NCI-H2081 treated with DMSO at 0.1 percent for 48 hours (cell line): ENCODE measurements around the gene JARID2.

Source experiments
- DNase-seq: peaks from one replicate; lab custom pipeline; 2025; lab: John Stamatoyannopoulos, UW

Gene JARID2

DNA sequence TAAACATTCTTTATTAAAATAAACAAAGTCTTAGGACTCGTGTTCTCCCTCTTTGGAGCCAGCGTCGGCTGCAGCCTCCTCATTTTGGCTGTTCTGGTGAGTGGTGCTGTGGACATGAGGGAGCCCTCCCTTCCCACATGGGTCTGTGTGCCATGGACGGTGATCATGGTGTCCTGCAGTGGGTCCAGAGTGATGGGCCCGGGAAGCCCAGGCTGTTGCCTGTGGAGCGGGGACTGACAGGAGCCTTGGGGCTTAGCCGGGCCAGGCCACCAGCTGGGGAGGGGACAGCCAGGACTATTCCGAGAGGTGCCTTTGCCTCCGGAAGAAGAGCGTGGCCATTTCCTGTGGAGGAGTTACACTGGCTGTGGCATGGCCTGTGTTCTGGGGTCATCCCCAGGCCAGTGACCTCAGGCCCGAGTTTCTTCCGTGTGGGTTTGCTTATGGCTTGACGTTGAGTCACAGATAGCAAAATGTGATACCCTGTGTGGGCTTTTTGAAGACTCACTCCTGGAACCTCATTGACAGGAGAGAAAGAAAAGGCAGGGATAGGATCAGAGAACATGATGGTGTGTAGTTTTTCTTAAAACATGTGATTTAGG lies 263.6 kb downstream of the JARID2 start:
- no peak for DNase-seq

DNA sequence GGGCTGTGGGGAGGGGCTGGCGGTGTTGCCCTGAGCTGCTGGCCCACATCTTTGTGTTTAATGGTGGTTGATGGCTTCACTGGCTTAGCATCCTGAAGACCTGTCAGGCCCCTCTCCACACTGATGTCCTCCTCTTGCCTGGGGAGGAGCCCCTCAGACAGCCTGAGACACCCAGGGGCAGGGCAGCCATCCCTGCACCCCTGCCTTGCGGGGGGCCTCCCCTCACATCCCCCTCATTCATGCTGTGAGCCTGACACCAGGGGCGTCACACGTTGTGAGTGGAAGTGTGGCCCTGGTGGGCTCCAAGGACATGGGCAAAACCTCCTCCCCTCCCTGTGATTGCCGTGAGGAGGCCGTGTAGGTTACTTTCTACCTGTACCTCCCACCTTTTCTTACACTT lies 264.3 kb downstream of the JARID2 start:
- no peak for DNase-seq

DNA sequence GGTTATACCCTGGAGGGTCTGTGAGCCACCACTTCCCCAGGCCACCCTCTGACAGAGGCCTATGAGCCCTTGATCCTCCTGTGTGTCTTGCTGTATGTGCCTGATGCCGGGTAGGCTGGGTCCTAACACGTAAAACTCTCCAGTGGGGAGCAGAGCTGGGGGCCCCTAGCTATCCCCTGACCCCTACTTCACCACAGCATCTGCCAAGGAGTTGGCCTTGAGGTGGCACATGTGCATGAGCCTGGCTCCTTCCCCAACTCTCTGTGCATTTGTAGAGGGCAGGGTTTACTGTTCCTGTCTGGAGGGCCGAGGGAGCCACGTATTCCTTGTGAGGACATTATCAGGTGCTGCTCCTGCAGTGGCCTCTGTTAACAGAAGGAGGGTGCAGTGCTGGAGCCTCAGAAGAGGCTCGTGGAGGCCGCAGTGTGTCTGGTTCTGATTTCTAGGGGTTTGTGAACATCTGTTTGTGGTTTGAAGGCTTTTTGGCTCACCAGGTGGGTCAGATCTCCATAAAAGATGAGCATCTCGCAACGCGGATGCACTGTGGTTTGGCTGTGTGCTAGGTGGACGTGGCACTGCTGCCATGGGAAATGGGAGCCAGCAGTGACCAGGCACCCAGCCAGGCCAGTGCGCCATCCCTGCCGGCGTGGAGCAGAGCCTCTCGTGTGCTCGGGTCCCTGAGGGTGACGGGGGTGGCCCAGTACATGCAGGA lies 264.8 kb downstream of the JARID2 start:
- no peak for DNase-seq

DNA sequence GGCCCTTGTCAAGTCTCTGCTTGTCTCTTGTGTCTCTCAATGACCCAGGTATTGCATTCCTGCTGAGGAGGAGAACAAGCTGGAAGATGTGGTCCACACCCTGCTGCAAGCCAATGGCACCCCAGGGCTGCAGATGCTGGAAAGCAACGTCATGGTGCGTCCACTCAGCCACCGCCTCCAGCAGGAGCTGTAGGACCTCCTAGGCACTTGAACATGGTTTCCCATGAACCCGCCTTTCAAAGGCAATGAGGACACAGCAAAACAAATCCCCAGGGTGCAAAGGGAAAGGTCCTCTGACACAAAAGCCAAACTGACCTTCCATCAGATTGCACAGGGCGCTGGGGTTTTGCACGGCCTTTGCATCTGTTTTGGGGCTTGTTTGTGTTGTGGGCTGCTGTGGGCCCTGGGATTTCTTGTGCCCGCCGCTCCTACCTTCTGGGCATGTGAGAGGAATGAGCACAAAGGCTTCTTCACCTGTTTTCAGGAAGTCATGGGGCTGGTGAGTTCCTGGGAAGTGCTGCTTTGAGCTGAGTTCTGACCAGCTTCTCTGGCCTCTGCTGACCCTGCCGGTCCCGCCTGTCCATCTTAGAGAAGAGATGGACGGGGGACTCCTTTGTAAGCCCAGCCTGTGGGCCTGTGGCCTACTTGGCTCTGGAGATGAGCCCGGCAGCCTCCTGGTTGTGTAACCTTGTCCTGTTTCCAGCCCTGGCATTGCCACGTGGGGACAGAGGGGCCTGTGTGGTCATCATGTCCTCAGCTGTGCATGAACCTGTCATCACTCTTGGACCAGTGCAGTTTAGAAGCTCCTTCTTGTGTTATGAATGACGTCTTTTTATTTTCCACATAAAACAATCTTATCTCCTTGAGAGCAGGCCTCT lies 265.6 kb downstream of the JARID2 start:
- DNase-seq: no peak

DNA sequence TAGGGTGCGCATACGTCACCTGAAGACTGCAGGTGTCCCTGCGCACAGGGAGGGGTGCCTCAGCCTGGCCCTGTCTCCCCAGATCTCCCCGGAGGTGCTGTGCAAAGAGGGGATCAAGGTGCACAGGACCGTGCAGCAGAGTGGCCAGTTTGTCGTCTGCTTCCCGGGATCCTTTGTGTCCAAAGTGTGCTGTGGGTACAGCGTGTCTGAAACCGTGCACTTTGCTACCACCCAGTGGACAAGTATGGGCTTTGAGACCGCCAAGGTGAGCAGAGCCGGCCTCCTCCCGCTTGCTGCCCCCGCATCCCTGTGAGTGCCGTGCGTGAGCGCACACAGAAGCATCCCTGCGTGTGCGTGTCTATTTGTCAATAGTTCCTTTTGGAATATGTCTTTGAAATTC lies 266.3 kb downstream of the JARID2 start:
- DNase-seq: no peak

DNA sequence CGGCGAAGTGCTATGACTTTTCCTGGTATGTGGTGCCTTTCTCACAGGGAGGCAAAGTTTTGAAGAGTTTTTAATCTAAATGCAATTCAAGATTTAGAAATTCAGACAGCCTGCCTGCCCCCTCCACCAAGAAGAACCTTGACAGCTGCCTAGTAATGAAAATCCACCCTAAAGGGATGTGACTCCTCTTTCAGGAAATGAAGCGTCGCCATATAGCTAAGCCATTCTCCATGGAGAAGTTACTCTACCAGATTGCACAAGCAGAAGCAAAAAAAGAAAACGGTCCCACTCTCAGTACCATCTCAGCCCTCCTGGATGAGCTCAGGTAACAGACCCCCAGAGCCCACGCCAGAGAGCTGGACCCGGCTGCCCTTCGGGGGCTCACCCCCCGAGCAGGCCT lies 266.9 kb downstream of the JARID2 start:
- no peak for DNase-seq

DNA sequence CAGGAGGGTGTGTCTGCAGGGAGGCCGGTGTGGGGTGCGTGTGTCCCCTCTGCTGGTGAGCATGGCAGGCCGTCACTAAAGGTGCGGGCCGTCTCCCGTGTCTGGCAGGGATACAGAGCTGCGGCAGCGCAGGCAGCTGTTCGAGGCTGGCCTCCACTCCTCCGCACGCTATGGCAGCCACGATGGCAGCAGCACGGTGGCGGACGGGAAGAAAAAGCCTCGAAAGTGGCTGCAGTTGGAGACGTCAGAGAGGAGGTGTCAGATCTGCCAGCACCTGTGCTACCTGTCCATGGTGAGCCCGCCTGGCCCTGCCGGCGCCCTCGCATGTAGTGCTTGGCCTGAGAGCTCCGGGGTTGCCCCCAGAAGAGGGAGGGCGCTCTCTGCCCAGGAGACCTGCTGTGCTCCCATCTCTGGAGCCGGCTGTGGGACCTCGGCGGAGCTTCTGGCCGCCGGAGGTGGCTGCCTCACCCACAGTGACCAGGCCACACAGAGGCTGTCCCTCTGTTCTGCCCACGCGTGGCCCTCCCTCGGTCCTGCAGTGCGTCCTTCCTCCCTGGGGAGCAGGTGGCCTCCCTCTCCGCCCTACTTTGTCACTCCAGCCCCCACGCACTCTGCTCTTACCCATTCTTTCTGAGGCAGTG lies 267.4 kb downstream of the JARID2 start:
- no peak for DNase-seq

DNA sequence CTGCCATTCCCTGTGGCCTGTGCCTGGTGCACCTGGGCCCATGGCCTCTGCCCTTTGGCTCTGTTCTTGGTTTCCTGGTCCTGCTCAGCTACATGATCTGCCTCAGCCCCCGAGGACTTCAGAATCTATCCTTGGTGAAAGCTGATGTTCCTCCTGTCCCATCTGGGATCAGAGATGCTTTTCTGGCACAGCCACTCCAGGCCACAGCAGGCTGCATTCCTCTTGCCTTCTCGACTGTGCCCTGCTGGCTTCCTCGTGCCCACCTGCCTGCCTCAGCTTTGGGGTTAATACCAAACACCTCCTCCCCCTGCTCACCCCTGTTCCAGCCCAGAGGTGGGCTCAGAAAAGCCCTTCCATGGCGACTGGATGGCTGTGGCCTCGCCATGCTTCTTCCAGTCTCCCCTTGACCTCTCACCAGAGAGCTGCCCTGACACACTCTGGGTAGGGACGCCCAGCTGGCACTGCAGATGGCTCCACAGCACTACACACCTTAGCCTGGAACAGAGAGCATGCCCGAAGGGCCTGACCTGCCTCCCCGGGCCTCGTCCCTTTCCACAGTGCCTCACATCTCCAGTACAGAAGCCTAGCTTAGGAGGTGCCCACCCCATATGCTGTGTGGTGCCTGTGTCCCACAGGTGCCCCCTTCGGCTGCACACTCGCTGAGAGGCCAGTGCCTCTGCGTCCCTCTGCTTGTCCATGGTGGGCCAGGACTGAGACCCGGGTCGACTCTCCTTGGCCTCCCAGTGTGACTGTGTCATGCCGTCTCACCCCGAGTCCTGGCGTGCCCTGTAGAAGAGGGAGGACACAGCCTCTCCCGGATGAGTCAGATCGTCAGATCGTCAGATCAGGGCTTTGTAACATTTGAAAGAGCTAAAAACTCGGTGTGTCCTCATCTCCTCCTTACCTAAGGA lies 268.2 kb downstream of the JARID2 start:
- no peak for DNase-seq

DNA sequence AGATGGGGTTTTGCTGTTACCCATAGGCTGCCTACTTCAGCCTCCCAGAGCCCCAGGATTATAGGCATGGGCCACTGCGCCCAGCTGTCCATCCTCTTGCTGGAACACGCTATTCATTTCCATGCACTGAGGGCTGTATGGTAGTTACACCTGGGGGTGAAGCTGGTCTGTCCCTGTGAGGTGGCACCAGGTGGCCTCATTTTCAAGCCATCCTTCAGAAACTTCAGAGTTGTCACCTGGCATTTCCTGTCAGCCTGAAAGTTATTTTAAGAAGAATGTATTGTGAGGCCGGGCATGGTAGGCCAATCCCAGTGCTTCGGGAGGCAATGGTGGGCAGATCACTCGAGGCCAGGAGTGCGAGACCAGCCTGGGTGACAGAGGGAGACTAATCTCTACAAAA lies 269.4 kb downstream of the JARID2 start:
- no peak for DNase-seq

DNA sequence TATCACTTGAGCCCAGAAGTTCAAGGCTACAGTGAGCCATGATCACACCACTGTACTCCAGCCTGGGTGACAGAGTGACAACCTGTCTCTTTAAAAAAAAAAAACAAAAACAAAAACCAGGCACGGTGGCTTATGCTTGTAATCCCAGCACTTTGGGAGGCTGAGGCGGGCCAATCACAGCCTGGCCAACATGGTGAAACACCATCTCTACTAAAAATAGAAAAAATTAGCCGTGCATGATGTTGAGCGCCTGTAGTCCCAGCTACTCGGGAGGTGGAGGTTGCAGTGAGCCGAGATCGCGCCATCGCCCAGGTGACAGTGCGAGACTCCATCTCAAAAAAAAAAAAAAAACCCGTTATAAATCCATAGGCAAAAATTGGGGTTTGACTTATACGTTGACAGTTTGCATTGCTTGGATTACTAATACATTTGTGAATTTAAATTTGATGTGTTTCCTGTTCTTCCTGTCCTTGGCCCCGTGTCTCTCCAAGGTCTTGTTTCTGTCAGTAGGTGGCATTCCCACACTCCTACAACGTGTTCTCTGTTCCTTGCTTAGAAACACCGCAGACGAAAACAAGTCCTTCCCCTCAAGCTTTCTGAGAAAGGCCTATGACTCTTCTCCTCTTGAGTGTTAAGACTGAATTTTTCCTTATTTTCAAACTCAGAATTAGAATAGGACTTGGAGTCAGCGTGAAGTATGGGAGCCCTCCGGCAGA lies 269.9 kb downstream of the JARID2 start:
- no peak for DNase-seq

DNA sequence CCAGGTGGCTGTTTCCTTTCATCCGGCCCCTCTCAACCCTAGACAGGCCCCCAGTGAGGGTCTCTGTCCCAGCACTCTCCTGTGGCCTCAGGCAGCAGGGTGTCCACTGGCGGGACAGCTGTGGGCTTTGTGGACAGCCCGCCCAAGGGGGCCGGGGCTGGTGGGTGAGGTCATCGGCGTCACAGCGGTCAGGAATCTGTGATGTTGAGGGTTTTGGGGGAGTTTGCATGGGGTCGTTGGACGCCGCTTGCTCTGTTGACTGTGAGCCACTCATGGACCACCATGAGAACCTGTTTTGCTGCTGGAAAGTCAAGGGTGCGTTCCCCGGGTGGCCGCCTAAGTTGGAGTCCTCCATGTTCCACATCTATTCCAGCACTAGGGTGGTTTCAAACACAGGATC lies 270.5 kb downstream of the JARID2 start:
- DNase-seq: no peak

DNA sequence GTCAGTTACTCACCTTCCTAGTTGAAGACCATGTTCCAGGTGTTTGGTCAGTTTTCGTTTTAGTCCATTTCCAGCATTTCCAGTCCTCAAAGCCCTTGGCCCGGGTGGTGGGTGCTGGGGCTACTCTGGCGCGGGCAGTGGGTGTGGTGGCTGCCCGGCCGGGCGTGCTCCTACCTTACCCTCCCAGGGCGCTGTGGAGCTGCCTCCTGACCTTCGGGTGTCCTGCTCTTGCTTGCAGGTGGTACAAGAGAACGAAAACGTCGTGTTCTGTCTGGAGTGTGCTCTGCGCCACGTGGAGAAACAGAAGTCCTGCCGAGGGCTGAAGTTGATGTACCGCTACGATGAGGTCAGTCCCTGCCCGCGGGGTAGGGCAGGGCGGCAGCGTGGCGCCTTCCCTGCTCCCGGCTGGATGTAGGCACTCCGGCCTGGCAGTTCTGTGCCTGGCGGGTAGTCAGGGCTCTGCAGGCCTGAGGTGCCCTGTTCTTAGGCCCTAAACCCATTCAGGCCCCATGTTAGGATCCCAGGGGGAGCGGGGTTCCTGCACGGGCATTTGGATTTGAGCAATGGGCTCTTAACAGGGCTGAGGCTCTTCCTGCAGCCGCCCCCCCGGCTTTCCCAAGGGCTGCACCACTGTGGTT lies 271.2 kb downstream of the JARID2 start:
- DNase-seq: no peak

DNA sequence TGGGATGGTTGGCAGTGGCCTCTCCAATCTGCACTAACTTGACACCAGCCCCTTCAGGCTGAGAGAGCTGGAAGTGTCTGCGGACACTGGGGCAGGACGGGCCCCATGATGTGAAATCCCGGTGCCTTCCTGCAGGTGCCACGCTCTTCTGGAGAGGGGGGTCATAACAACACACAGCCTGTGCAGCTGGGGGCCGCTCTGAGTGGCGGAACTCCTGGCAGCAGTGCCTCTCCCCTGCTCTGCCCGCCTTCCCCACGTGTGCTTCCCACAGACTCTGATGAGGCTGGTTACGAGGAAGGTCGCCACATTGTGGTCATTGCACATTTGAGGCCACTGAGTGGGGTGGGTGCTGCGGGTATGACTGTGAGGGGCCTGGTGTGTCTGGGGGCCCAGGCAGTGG lies 271.7 kb downstream of the JARID2 start:
- DNase-seq: no peak

DNA sequence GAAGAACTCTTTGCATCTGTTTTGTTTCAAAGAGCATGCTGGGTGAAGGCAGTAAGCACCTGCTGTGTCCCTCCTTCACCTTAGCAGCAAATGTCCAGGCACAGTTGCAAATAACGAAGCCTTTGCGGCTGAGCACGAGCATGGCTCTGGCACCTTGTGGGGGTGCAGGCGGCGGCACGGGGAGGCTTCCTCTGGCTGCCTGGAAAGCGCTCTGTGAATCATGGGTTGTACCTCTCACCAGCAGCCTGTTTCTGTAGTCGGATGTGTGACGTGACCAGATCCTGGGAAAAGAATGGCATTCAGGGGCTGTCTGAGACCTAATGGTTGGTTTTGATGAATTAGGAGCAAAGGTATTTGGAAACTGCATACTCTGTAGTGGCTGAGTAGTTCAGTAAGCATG lies 272.2 kb downstream of the JARID2 start:
- no peak for DNase-seq

DNA sequence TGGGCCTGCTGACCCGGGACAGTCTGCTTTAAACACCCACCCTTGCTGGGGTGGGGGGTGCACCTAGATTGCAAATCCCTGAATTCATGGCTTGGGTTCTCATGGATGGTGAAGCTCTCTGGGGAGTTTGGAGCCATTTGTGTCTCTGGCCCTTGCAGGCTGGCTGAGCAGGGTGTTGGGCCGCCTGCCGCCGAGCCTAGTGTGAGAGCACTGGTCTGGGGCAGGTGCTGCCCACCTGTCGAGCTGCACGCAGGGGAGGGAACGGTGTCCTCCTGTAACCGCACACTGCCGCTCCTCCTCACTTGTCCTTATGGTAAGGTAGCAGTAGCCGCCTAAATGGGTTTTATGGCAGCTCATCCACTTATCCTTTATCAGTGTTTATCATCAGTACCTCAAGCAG lies 273.0 kb downstream of the JARID2 start:
- no peak for DNase-seq

DNA sequence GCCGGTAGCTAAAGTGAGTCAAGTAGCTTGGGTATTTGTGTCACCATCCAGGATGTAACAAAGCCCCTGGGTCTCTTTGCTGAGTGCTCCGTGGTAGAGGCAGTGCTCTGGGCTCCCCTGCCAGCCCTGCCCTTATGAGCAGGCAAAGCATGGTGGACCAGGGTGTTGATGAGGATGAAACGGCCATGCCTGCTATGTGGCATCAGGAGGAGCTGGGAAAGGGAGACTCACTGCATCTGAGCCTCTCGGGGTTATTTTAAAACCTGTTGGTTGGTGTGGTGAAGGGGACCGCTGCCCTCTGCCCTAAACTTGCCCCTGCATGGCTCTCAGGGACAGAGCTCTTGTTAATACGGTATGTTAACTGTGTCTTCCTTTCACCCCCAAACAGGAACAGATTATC lies 273.8 kb downstream of the JARID2 start:
- DNase-seq: no peak

DNA sequence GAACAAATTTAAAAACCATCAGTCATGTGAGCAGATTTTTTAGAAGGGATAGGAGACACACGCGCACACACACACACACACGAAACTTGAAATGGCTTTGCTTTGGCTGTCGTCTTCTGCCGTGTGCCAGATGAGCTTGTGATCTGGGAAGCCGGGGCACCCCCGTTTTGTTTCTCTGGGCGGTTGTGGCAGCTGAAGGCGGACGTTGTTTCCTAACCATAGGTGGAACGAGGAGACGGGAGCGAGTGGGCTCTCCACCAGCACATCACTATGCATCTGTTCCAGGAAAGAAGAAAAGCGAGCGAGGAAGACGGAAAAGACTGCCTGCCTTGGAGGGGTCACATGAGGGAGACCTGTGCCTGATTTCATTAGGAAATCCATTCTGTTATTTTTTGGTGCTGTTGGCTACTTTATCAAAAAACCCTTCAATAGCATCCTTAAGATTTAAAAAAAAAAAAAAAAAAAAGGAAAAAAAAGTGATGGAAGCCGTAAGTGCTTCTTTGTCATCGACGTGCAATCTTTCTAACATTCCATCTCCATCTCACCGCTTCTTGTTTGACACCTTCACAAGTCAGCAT lies 274.8 kb downstream of the JARID2 start:
- DNase-seq: no peak

DNA sequence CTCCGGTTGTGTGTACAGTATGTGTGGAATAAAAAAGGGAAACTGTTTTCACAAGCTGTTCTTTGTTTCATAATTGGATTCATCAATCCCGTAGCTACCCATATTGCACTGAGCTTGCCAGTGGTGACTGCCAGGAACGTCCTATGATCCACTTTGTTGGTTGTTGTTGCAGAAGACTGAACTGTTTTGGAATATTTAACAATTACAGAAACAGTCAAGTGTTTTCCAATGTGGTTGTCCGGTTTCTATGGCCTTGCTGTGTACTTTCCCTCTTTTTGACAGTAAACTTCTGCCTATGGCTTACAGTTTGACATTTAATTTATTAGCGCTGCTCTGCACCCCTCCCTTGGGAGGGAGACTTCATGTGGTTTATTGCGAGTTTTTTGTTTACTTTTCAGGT lies 275.7 kb downstream of the JARID2 start:
- no peak for DNase-seq

DNA sequence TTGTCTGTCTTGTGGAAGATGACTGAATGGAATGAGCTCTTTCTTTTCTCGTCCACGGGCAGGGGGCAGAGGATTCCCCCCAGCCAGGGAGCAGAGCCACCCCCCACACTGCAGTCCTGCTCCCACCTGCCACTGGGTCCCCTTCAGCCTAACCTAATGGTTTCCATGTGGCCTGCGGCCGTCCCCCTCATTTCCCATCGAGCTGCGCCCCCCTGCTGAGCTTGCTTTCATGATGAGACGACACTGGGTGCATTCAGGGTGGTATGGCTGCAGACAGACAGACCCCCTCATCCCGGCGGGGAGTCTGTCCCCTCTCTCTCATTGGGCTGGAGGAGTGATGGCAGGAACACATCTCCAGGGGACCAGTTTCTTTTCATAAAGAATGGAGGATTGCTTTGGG lies 276.2 kb downstream of the JARID2 start:
- no peak for DNase-seq

DNA sequence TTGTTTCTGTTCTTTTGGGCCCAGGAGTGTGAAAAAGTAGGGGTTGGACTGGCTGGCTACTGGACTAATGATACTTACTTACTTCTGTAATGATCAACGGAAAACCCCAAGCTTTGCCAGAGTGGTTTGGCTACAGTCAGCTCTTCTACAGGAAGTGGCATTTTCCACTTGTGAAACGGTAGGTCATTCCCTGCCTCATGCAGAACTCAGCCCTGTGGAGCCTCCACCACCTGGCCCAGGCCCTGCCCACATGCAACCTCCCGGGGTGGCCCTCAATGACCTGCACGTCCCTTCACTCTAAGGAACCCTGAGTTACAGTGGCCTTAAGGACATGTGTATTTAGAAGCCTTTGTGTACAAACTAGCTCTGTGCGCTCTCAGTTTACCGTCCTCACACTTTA lies 276.6 kb downstream of the JARID2 start:
- DNase-seq: no peak
